HepG2 (cell line): ENCODE results near the gene PLK2. TPM values are rescaled to one million over a fixed set of nuclear protein-coding genes. Genes with fewer than 3 reads are reported as not detected.

ENCODE experiments used
- ATAC-seq: fragments of 200-7000 bp; cut with Tn5 transposase; 3 replicates; pipeline ENCODE4 v1.9.1; 2020; ENCODE audit warnings: mild to moderate bottlenecking, moderate library complexity
- BruUV-seq: library from RNA; stranded (reverse); fragments of 400-500 nt; replicated peaks from 2 replicates; lab custom pipeline; 2021; lab: Mats Ljungman, UMichigan
- CTCF ChIA-PET: fragments of 300-600 bp; formaldehyde crosslinking; extraction: SDS; loops from one replicate; lab custom pipeline; 2021; ENCODE audit warnings: low total read pairs, inconsistent platforms, low intra/inter-chr PET ratio; lab: Yijun Ruan, JAX
- POLR2A ChIA-PET: fragments of 350-600 bp; sonication (Branson Sonifier 250); formaldehyde crosslinking; loops from one replicate; lab custom pipeline; 2020; ENCODE audit warnings: antibody characterized with exemption, inconsistent platforms; lab: Yijun Ruan, JAX
- DNase-seq: peaks from one replicate; pipeline ENCODE4 v3.0.0-alpha.2; 2015; ENCODE audit warnings: low spot score
- FAIRE-seq: peaks from 3 replicates; lab custom pipeline; 2011; peaks lifted over from hg19 to GRCh38; lab: Jason Lieb, UNC
- H2AFZ ChIP-seq: one replicate; pipeline ENCODE4 v1.6.1; 2011; ENCODE audit warnings: low read length, inconsistent platforms
- H3K27ac ChIP-seq: fragments of 300-600 bp; 3 replicates; pipeline ENCODE4 v1.8.0; 2011; ENCODE audit warnings: mixed run types, mild to moderate bottlenecking, mixed read lengths, low read length, inconsistent platforms; ENCODE audit not compliant: insufficient read depth; ENCODE audit errors: extremely low read length
- H3K27me3 ChIP-seq, 2 experiments: fragments of 200-600 bp in 1 of 2; 2 replicates in 1 of 2; 3 replicates in 1 of 2; pipeline versions ENCODE4 v1.6.0 to v1.8.0; 2011; ENCODE audit warnings: low read length in 2 of 2, mild to moderate bottlenecking in 2 of 2, moderate library complexity in 2 of 2, inconsistent platforms in 1 of 2; ENCODE audit not compliant: insufficient read depth in 2 of 2, control insufficient read depth in 1 of 2
- H3K36me3 ChIP-seq, 2 experiments: fragments of 200-600 bp in 1 of 2; replicated peaks in 1 of 2; 2 replicates in 1 of 2; 3 replicates in 1 of 2; pipeline versions ENCODE4 v1.5.1 to v1.8.0; 2011; ENCODE audit warnings: low read length in 2 of 2, inconsistent platforms in 1 of 2; ENCODE audit not compliant: insufficient read depth in 2 of 2, control insufficient read depth in 1 of 2
- H3K4me1 ChIP-seq: 2 replicates; pipeline ENCODE4 v1.5.1; 2012; ENCODE audit warnings: low read length, inconsistent platforms; ENCODE audit not compliant: insufficient read depth
- H3K4me2 ChIP-seq: 2 replicates; pipeline ENCODE4 v1.6.0; 2011; ENCODE audit warnings: low read depth, low read length, inconsistent platforms
- H3K4me3 ChIP-seq, 3 experiments: fragments of 200-600 bp in 1 of 3; sonication (generic), shearing (Covaris generic) in 1 of 3; replicated peaks in 1 of 3; 2 replicates each; pipeline ENCODE4 v1.5.1; 2011 to 2016; ENCODE audit warnings: low read length in 3 of 3, inconsistent platforms in 2 of 3, low read depth in 2 of 3, mild to moderate bottlenecking in 2 of 3, control low read depth in 1 of 3, mixed read lengths in 1 of 3; ENCODE audit not compliant: insufficient read depth in 1 of 3
- H3K79me2 ChIP-seq: one replicate; pipeline ENCODE4 v1.6.1; 2011; ENCODE audit warnings: low read length, inconsistent platforms; ENCODE audit not compliant: insufficient read depth
- H3K9ac ChIP-seq: 2 replicates; pipeline ENCODE4 v1.6.0; 2011; ENCODE audit warnings: mild to moderate bottlenecking, low read depth, low read length, inconsistent platforms; ENCODE audit not compliant: insufficient read depth
- H3K9me3 ChIP-seq: 2 replicates; pipeline ENCODE4 v1.5.1; 2012; ENCODE audit warnings: mild to moderate bottlenecking, low read length
- H4K20me1 ChIP-seq: 2 replicates; pipeline ENCODE4 v1.6.0; 2011; ENCODE audit warnings: inconsistent platforms, mild to moderate bottlenecking, low read length, moderate library complexity; ENCODE audit not compliant: insufficient read depth
- CHD4 ChIP-seq: fragments of 200-600 bp; sonication (generic); IDR thresholded peaks from 2 replicates; pipeline ENCODE4 v1.7.0; 2017; ENCODE audit warnings: mild to moderate bottlenecking, low read length, borderline replicate concordance
- RAD51 ChIP-seq: fragments of 450-650 bp; IDR thresholded peaks from 2 replicates; pipeline ENCODE4 v1.6.1; 2016; ENCODE audit warnings: borderline replicate concordance
- SMAD1 ChIP-seq: sonication (generic); formaldehyde crosslinking; IDR thresholded peaks from 2 replicates; pipeline ENCODE4 v1.4.0; 2020; ENCODE audit warnings: missing genetic modification reagents, low read depth, mild to moderate bottlenecking, borderline replicate concordance
- SNAPC2 ChIP-seq: sonication (generic); formaldehyde crosslinking; IDR thresholded peaks from 2 replicates; pipeline ENCODE4 v1.8.1; 2022; ENCODE audit warnings: mild to moderate bottlenecking, missing genetic modification reagents
- SRSF1 ChIP-seq: fragments of 200-400 bp; formaldehyde crosslinking; optimal IDR thresholded peaks from 2 replicates; pipeline ENCODE3; 2017; ENCODE audit warnings: mild to moderate bottlenecking, low read depth, low read length, moderate library complexity
- ZNF142 ChIP-seq: sonication (generic); formaldehyde crosslinking; IDR thresholded peaks from 2 replicates; pipeline ENCODE4 v1.4.0; 2020; ENCODE audit warnings: missing genetic modification reagents
- ZNF543 ChIP-seq: sonication (generic); formaldehyde crosslinking; IDR thresholded peaks from 2 replicates; pipeline ENCODE4 v1.4.0; 2020; ENCODE audit warnings: mild to moderate bottlenecking, missing genetic modification reagents
- WGBS: methylation state at CpG from one replicate; pipeline ENCODE4 v1.1.6; 2017; ENCODE audit warnings: low lambda C conversion rate; 5-methylcytosine and 5-hydroxymethylcytosine counted together
- in situ Hi-C: cut with HindIII; loops from 2 replicates; pipeline ENCODE4 v1.10.0; 2017; ENCODE audit warnings: low pct_unique_long_range_greater_than_20kb; ENCODE audit not compliant: extremely low pct_ligation_motif_present
- intact Hi-C: fragments of 100-400 bp; cut with micrococcal nuclease; formaldehyde crosslinking; loops from one replicate; pipeline ENCODE4 v1.10.0; 2022; ENCODE audit not compliant: unreplicated experiment
- polyA plus RNA-seq, 8 experiments: library from polyadenylated mRNA; depleted of rRNA in 3 of 8; stranded (reverse) in 7 of 8; unstranded in 1 of 8; fragments of >200 nt; fragmentation: Illumina TruSeq in 4 of 8; extraction: Trizol in 4 of 8; gene quantifications; 2 replicates each; pipeline versions ENCODE4 v1.2.1 to v1.2.3, GENCODE V29; 2011 to 2016; ENCODE audit warnings: low read depth in 4 of 8, missing spikeins in 1 of 8, mixed read lengths in 1 of 8; ENCODE audit not compliant: insufficient read depth in 1 of 8
- total RNA-seq, 5 experiments: library from RNA; depleted of rRNA; stranded (reverse); fragments of >200 nt; fragmentation: Illumina TruSeq; extraction: Trizol; gene quantifications; 2 replicates each; pipeline ENCODE4 v1.2.3, GENCODE V29; 2016; ENCODE audit warnings: low read depth in 1 of 5
- TF ChIP-seq, protein P1 (sequence below): IDR thresholded peaks from 2 replicates; pipeline ENCODE4 v1.6.1; 2018; ENCODE audit warnings: missing genetic modification reagents, mild to moderate bottlenecking, missing compliant biosample characterization
- TF ChIP-seq, protein P2 (sequence below): sonication (generic); formaldehyde crosslinking; IDR thresholded peaks from 2 replicates; pipeline ENCODE4 v1.4.0; 2020; ENCODE audit warnings: mild to moderate bottlenecking, missing genetic modification reagents
- TF ChIP-seq, protein P3 (sequence below): sonication (generic); formaldehyde crosslinking; IDR thresholded peaks from 2 replicates; pipeline ENCODE4 v1.5.0; 2020; ENCODE audit warnings: missing genetic modification reagents

Gene PLK2
- total and polyA plus RNA-seq, 2 of the 13 experiments (the other 11 are each of a cell fraction or from before 2014, with no cell fraction given): 9.6 to 29.6 TPM

DNA sequence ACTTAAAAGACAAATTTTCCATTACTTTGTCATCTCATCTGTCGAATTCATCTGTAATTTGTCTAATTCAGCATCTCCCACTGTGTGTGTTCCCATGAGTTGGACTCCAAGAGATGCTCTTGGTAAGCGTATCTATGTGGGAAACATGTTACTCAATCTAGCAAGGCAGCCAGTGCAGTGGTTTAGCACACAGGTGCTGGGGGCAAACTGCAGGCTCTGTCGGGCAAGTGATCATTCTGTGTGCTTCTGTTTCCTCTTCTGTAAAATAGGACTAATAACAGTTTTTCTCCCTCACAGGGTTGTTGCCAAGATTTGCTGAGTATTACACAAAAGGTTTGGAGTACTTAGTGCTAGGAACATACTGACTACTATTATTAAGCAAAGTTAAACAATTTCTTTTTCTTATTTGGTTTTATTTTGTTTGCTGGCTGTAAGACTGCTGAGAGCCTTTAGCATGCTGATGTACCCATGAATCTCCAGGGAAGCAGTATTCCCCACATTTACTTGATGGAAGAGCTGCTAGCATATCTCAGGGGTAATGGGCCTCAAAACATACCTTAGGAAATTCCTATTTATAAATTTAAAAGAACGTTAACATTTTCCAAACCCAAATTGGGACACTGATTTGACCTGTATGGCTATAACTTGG lies 30.6 kb upstream of the PLK2 start:
- BruUV-seq: no TSS peak
- H3K27me3 ChIP-seq: no peaks in the 10 kb centered on the region
- no peaks in the 10 kb centered on the region for H3K9me3 ChIP-seq
- intact Hi-C loops (no loop called here), in situ Hi-C loops (no loop called here)
- no peaks in the 10 kb centered on the region for H3K79me2 ChIP-seq
- H2AFZ ChIP-seq: no peak overlapping the region
- no peak overlapping the region for H3K4me3 ChIP-seq
- no peak for FAIRE-seq
- no peak overlapping the region for H3K27ac ChIP-seq
- no peaks in the 10 kb centered on the region for H4K20me1 ChIP-seq
- no peak for DNase-seq
- no peak for ATAC-seq
- H3K4me2 ChIP-seq: no peak overlapping the region
- ChIA-PET CTCF (no interaction called here), POLR2A (no interaction called here)
- 0% methylated on average over 4 of the region's 4 CpGs for WGBS
- H3K9ac ChIP-seq: no peak overlapping the region
- H3K4me1 ChIP-seq: no peaks in the 10 kb centered on the region
- no peak for TF ChIP-seq ZNF543 (CRISPR knock-in tag)
- no peak for TF ChIP-seq SRSF1
- TF ChIP-seq, protein P1, sequence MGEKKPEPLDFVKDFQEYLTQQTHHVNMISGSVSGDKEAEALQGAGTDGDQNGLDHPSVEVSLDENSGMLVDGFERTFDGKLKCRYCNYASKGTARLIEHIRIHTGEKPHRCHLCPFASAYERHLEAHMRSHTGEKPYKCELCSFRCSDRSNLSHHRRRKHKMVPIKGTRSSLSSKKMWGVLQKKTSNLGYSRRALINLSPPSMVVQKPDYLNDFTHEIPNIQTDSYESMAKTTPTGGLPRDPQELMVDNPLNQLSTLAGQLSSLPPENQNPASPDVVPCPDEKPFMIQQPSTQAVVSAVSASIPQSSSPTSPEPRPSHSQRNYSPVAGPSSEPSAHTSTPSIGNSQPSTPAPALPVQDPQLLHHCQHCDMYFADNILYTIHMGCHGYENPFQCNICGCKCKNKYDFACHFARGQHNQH (CRISPR knock-in tag): no peak
- no peak for TF ChIP-seq SNAPC2 (CRISPR knock-in tag)
- no peak for TF ChIP-seq SMAD1
- no peak for TF ChIP-seq CHD4
- no peak for TF ChIP-seq RAD51
- TF ChIP-seq, protein P2, sequence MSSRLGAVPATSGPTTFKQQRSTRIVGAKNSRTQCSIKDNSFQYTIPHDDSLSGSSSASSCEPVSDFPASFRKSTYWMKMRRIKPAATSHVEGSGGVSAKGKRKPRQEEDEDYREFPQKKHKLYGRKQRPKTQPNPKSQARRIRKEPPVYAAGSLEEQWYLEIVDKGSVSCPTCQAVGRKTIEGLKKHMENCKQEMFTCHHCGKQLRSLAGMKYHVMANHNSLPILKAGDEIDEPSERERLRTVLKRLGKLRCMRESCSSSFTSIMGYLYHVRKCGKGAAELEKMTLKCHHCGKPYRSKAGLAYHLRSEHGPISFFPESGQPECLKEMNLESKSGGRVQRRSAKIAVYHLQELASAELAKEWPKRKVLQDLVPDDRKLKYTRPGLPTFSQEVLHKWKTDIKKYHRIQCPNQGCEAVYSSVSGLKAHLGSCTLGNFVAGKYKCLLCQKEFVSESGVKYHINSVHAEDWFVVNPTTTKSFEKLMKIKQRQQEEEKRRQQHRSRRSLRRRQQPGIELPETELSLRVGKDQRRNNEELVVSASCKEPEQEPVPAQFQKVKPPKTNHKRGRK (CRISPR knock-in tag): no peak
- no peak for TF ChIP-seq ZNF142 (CRISPR knock-in tag)
- TF ChIP-seq, protein P3, sequence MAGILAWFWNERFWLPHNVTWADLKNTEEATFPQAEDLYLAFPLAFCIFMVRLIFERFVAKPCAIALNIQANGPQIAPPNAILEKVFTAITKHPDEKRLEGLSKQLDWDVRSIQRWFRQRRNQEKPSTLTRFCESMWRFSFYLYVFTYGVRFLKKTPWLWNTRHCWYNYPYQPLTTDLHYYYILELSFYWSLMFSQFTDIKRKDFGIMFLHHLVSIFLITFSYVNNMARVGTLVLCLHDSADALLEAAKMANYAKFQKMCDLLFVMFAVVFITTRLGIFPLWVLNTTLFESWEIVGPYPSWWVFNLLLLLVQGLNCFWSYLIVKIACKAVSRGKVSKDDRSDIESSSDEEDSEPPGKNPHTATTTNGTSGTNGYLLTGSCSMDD (CRISPR knock-in tag): no peak
- TF ChIP-seq, all 625 proteins: peak for 0
- H3K36me3 ChIP-seq: no peaks in the 10 kb centered on the region
